Type B pancreatic cell (in vitro differentiated cells): ENCODE data around the gene SERPINI1. TPM values are rescaled to one million over a fixed set of nuclear protein-coding genes. Genes with fewer than 3 reads are reported as not detected.

Source experiments
- DNase-seq: peaks from one replicate; pipeline ENCODE4 v3.0.0; 2021; ENCODE audit warnings: mixed read lengths; ENCODE audit not compliant: unreplicated experiment; ENCODE audit errors: extremely low spot score
- H3K27ac Mint-ChIP-seq: 2 replicates; pipeline ENCODE4 v1.8.0; 2021; ENCODE audit warnings: mild to moderate bottlenecking, mixed read lengths
- H3K27me3 Mint-ChIP-seq: 2 replicates; pipeline ENCODE4 v1.8.0; 2021; ENCODE audit warnings: mixed read lengths
- H3K36me3 Mint-ChIP-seq: 2 replicates; pipeline ENCODE4 v1.8.0; 2021; ENCODE audit warnings: mixed read lengths
- H3K4me1 Mint-ChIP-seq: one replicate; pipeline ENCODE4 v1.8.0; 2021; ENCODE audit warnings: mixed read lengths; ENCODE audit not compliant: unreplicated experiment
- H3K4me3 Mint-ChIP-seq: 2 replicates; pipeline ENCODE4 v1.8.0; 2021; ENCODE audit warnings: mild to moderate bottlenecking, mixed read lengths
- H3K9me3 Mint-ChIP-seq: 2 replicates; pipeline ENCODE4 v1.8.0; 2021; ENCODE audit warnings: mixed read lengths
- long read RNA-seq: library from polyadenylated mRNA; unstranded; transcript quantifications from one replicate; pipeline ENCODE4 v2.0.0, GENCODE V29; 2020
- total RNA-seq: library from RNA; stranded (reverse); gene quantifications from 2 replicates; pipeline ENCODE4 v1.2.1, GENCODE V29; 2021; ENCODE audit warnings: low replicate concordance
- TF ChIP-seq, protein P1 (sequence below): fragments of 200-600 bp; sonication (generic); conservative IDR thresholded peaks from 2 replicates; pipeline ENCODE4 v1.5.0; 2021; ENCODE audit warnings: antibody characterized with exemption, mild to moderate bottlenecking

Gene SERPINI1, protein sequence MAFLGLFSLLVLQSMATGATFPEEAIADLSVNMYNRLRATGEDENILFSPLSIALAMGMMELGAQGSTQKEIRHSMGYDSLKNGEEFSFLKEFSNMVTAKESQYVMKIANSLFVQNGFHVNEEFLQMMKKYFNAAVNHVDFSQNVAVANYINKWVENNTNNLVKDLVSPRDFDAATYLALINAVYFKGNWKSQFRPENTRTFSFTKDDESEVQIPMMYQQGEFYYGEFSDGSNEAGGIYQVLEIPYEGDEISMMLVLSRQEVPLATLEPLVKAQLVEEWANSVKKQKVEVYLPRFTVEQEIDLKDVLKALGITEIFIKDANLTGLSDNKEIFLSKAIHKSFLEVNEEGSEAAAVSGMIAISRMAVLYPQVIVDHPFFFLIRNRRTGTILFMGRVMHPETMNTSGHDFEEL
- total RNA-seq = 27.2 and 33.8 TPM in 2 replicates
- long read RNA-seq, transcript SERPINI1-202 (9 exons, 1,890 nt) = major isoform, 193 of 212 reads
- long read RNA-seq, partial matches to known transcripts = 5 of 212 reads
- long read RNA-seq, other reads (novel, unspliced or antisense) = 11 of 212 reads

DNA sequence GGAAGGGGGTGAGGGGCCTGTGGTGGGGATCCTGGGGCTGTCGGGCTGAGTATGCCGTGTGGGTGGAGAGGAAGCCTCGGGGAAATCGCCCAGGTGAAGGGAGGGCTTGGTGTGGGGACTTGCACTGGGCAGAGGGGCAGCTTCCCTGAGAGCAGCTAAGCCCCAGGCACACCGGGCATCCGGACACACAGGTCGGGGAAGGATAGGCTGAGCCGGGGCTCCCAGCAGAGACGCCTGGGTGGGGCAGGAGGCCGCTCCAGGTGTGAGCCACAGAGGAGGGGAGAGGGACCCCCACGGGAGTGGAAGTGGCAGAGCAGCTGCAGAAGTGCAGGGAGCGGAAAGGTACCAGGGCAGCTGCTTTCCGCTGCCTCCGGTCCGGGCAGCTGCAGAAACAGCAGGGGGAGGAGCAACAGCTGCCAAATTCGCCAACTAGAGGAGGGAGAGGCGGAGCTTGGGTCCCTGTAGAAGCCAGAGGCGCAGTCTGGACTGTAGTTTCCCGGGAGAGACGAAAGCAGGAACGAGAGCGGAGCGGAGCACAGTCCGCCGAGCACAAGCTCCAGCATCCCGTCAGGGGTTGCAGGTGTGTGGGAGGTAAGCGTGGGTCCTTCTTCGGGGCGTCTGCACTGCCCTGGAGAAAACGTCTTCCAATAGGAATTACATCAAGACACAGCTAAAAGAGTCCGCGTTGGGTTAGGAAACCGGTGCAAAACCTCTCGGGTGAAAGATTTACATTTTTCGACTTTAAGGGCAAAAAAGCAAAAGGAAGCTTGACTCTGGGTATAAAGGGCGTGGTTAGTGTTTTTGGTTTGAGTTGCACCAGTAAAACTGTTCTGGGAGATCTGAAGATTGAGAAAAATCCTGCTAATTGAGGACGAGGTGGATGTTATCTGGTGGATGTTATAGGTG, at the start of gene SERPINI1:
TSS of gene SERPINI1 (plus strand) at position 489 of the 906 bp plus-strand sequence. CDS start 53,408 bp downstream, outside the sequence.
- no peaks in the 10 kb centered on the region for H3K36me3 Mint-ChIP-seq
- peaks cover 16% of the 10 kb centered on the region for H3K4me1 Mint-ChIP-seq
- H3K27me3 Mint-ChIP-seq = peaks cover 16% of the 10 kb centered on the region
- H3K27ac Mint-ChIP-seq = no peak within 1 kb of the TSS
- DNase-seq = peak; percentile 83
- H3K4me3 Mint-ChIP-seq = no peak within 1 kb of the TSS
- no peaks in the 10 kb centered on the region for H3K9me3 Mint-ChIP-seq
- TF ChIP-seq, protein P1, sequence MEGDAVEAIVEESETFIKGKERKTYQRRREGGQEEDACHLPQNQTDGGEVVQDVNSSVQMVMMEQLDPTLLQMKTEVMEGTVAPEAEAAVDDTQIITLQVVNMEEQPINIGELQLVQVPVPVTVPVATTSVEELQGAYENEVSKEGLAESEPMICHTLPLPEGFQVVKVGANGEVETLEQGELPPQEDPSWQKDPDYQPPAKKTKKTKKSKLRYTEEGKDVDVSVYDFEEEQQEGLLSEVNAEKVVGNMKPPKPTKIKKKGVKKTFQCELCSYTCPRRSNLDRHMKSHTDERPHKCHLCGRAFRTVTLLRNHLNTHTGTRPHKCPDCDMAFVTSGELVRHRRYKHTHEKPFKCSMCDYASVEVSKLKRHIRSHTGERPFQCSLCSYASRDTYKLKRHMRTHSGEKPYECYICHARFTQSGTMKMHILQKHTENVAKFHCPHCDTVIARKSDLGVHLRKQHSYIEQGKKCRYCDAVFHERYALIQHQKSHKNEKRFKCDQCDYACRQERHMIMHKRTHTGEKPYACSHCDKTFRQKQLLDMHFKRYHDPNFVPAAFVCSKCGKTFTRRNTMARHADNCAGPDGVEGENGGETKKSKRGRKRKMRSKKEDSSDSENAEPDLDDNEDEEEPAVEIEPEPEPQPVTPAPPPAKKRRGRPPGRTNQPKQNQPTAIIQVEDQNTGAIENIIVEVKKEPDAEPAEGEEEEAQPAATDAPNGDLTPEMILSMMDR = no peak

DNA sequence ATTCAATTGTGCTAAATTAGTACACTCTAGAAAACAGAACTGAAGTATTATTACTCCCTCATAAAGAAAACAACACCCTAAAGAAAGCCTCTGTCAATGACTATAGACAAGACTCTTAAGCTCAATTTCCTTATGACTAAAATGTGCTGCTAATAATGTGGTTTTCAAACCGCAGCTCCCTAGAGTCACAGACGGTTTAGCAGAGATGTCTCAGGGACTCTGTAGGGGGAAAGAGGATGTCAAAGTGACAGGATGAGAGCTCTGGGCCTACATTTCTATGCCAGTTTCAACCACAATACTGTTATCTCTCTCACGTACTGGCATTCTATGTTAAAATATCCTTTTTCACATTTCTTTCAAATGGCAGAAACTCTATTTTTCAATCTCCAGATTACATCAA, 44.2 kb upstream of the SERPINI1 start:
- H3K27me3 Mint-ChIP-seq = no peaks in the 10 kb centered on the region
- no peak for DNase-seq
- H3K36me3 Mint-ChIP-seq = peaks cover 13% of the 10 kb centered on the region
- H3K27ac Mint-ChIP-seq = no peak overlapping the region
- no peaks in the 10 kb centered on the region for H3K9me3 Mint-ChIP-seq
- no peak overlapping the region for H3K4me3 Mint-ChIP-seq
- no peaks in the 10 kb centered on the region for H3K4me1 Mint-ChIP-seq
- TF ChIP-seq, protein P1 = no peak

DNA sequence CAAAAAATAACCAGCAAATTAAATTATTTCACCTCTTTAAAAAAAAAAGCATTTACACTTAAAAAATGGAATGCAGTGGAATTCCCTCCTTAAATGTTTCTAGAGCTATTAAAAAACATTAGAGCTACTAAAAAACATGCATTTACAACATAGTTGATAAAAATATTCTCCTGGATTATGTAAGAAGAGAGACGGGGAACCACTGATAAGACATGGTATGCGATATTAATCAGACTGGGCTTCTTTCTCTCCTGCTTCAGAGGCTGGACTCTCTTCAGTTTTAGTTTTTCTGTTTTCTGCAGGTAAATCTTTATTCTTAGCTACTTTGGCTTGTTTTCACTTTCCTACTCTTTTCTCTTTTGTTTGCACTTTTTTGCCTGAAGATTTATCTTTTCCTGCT, 41.4 kb upstream of the SERPINI1 start:
- no peak for DNase-seq
- Mint-ChIP-seq H3K36me3 (peaks cover 16% of the 10 kb centered on the region), H3K9me3 (no peaks in the 10 kb centered on the region), H3K4me1 (no peaks in the 10 kb centered on the region), H3K27me3 (no peaks in the 10 kb centered on the region), H3K27ac (no peak overlapping the region), H3K4me3 (no peak overlapping the region)
- TF ChIP-seq, protein P1 = no peak

DNA sequence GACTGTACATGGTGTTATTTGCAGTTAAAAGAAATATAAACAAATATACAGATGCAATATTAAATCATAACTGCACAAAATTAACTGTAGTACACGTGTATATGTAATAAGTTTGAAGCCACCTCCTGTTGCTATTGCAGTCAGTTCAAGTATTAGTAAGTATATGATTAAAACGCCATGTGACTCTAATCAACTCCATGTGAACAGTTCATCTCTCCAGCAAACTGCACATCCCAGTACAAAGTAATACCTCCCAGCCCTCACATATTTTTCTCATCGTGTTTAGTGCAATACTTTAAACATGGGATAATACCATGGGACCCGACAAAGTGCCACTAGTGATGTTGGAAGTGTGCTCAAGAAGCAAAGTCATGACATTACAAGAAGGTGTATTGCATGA, 35.5 kb upstream of the SERPINI1 start:
- Mint-ChIP-seq H3K4me3 (no peak overlapping the region), H3K4me1 (no peaks in the 10 kb centered on the region), H3K9me3 (no peaks in the 10 kb centered on the region), H3K36me3 (peaks cover 17% of the 10 kb centered on the region), H3K27ac (no peak overlapping the region), H3K27me3 (no peaks in the 10 kb centered on the region)
- DNase-seq = no peak
- TF ChIP-seq, protein P1 = no peak

DNA sequence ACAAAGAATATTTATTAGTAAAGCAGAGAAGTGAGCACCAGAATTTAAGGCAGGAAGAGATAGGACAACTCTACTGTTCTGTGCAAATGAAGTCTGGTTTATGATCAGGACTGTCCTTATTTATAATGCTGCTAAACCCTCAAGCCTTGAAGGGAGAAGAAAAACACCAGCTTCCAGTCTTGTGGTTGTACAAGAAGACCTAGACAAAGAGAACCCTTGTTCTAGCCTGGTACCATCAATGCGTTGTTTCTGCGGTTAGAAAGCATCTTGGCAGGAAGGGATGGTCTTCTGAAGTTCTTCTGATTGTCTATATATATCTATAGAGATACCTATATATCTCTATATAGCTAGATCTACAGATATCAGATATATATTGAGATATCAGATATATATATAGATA, 34.6 kb upstream of the SERPINI1 start:
- no peak overlapping the region for H3K27ac Mint-ChIP-seq
- peaks cover 19% of the 10 kb centered on the region for H3K36me3 Mint-ChIP-seq

More for the DNA sequence above, 34.6 kb upstream of the SERPINI1 start:
- Mint-ChIP-seq H3K4me1 (peaks cover 2% of the 10 kb centered on the region), H3K4me3 (no peak overlapping the region), H3K9me3 (no peaks in the 10 kb centered on the region), H3K27me3 (no peaks in the 10 kb centered on the region)
- TF ChIP-seq, protein P1 = no peak
- DNase-seq = no peak
